ACHN (cell line): ENCODE measurements around the gene SLC22A5.
"Not testable (repeated sequence)": the region's sequence is repeated elsewhere in the genome, so short reads cannot be mapped to it uniquely, and the experiment has no call there.

Source experiments
- DNase-seq: peaks from one replicate; pipeline ENCODE4 v3.0.0-alpha.2; 2015
- in situ Hi-C: cut with HindIII; loops from 2 replicates; pipeline ENCODE4 v1.10.0; 2017; ENCODE audit warnings: low sequenced_read_pairs, low pct_ligation_motif_present, low pct_unique_long_range_greater_than_20kb

The SLC22A5 gene

DNA sequence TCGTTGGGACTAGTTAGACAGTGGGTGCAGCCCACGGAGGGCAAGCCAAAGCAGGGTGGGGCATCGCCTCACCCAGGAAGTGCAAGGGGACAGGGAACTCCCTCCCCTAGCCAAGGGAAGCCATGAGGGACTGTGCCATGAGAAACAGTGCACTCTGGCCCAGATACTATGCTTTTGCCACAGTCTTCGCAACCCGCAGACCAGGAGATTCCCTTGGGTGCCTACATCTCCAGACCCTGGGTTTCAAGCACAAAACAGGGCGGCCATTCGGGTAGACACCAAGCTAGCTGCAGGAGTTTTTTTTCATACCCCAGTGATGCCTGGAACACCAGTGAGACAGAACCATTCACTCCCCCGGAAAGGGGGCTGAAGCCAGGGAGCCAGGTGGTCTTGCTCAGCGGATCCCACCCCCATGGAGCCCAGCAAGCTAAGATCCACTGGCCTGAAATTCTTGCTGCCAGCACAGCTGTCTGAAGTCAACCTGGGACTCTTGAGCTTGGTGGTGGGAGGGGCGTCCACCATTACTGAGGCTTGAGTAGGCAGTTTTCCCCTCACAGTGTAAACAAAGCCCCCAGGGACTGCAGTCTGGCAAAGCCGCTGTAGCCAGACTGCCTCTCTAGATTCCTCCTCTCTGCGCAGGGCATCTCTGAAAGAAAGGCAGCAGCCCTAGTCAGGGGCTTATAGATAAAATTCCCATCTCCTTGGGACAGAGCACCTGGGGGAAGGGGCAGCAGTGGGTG is 28.6 kb downstream of the SLC22A5 start:
- DNase-seq: not testable (repeated sequence)
- in situ Hi-C loops: loop anchor here (25.0 kb wide), 1 partner anchor 89 kb away; the partner anchor contains the start of gene IRF1

DNA sequence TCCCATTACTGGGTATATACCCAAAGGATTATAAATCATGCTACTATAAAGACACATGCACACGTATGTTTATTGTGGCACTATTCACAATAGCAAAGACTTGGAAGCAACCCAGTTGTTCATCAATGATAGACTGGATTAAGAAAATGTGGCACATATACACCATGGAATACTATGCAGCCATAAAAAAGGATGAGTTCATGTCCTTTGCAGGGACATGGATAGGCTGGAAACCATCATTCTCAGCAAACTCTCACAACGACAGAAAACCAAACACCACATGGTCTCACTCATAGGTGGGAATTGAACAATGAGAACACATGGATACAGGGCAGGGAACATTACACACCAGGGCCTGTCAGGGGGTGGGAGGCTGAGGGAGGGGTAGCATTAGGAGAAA is 34.5 kb downstream of the SLC22A5 start:
- in situ Hi-C loops, DNase-seq: not testable (repeated sequence)

DNA sequence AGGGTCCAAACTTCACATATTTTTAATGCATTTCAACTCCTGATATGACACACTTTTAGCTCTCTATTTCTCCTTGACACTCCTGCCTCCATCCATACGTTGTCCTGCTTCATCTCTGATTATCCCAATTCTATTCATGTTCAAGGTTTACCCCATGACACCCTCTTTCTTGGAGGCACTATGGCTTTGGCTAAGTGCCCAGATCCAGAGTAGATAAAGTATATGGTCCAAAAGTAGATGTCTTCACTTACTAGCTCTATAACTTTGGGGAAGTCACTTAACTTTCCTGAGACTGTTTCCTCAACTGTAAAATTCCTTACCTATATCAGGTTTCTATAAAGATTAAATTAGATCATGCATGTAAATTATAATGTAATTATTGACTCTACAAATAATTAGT is 36.1 kb downstream of the SLC22A5 start:
- in situ Hi-C loops: no loop called here

DNA sequence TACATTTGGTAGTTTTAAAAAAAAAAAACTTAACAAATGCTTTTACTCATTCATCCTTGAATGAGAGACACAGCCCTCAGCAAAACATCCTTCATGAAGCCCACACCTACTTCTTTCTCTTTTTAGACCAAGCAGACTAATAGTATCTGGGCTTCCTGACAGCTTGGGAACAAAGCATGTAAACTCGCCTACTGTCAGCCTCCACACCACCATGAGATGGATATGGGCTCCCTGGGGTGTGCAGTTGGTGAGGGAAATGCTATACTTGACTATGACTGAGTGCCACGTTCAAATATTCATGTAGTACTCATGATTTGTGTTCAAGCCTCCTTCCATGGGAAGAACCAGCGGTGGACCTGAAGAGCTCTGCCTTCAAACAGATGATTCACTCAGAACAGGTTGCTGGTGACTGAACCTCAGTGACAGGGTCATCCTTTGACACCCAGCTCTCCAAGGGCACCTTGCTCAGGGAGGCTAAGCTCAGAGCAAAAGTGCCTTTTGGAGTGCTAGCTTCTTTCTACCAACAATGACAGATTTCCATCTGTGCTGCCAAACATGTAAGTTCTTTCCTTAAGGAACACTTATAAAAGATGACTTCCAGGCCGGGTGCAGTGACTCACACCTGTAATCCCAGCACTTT is 36.8 kb downstream of the SLC22A5 start:
- in situ Hi-C loops: no loop called here
- no peak for DNase-seq

More for the DNA sequence above, 36.1 kb downstream of the SLC22A5 start:
- DNase-seq: no peak

DNA sequence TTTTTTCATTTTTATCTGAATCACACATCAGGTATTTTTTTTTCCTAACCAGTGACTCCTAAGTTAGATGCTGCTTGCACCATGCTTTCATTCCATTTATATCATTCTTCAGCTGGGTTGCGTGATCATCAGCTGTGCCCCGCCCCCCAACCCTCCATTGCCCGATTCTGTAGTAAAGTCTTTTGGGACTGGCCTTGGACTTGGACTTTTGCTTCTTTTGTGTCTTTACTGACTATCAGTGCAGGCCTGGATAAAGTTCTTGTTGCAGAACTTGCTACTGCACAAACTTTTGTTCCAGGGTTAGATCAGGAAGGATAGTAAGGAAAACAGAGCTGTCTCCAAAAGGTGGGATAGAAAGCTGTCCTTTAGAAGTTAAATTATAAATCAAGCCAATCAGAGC is 38.5 kb downstream of the SLC22A5 start:
- no peak for DNase-seq
- in situ Hi-C loops: no loop called here

DNA sequence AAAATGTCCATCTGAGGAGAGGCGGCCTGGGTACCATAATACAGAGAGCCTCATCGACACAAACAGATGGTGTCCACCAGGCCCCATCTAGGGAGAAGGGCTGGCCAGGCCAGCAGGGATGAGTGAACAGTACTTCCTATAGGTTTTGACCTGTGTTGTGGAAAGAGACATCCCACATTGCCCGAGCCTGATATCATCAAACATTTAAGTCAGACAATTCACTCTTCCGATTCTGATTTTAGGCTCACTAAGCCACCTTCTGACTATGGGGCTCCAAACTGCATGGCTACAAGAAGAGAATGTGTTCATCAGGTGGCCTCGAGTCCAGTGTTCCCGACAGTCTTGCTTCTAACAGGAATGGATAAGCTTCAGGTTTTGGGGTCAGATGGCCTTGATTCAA is 38.9 kb downstream of the SLC22A5 start:
- in situ Hi-C loops: no loop called here
- DNase-seq: no peak

DNA sequence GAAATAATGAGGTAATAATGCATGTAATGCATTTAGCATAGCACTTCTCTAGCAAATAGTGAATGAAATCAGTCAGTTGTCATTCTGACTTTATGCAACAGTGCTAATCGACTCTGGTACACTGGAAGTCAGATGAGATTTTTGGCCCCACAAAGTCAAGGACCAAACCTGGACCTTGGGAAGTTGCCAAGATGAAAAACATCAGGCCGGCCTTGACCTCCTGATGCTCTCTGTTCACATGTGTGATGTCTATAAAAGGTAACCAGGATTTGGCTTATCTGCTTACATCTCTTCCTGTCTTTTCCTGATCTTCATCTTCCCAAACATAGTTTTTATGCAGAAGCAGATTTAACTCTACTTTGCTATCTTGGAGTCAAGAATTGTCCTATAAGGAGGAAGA is 39.5 kb downstream of the SLC22A5 start:
- in situ Hi-C loops: no loop called here

DNA sequence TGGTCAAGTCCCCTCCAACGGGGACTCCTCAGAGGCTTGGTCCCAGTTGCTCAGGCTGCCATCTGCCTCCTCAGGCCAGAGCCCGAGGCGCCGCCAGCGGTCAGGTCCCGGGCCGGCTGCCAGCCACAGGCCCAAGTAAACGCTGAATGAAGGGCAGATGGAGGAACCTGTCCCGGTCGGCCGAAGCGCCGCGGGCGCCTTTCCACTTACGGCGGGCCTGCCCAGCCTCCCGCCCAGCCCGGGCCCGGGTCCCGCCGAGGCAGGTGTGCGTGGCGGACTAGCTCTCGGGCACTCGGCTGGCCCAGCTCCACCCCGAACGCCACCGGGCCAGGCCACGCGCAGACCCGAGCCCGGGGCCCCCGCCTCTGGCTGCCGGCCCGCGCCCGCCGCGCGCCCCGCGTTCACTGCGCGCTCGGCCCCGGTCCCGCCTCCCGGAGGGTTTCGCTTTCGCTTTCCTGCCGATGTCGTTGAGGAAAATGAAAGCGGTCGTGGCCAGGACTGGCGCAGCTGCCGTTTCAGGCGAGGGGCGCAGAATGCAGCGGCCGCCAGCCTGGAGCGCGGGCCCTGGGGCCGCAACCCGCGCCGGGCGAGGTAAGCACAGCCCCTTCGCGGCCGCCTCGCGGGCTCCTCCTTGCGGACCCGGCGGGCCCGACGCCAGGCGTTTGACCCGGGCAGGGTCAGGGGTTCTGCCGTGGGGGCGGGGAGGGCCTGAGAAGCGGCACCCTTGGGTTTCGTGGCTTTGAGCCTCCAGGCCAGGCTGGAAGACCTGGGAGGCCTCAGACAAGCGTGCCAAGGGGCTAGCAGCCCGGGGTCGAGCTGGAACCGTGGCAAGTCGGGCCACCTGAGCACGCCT is 41.2 kb downstream of the SLC22A5 start:
- in situ Hi-C loops: no loop called here
- DNase-seq: peak; percentile 80

More for the DNA sequence above, 39.5 kb downstream of the SLC22A5 start:
- DNase-seq: no peak

DNA sequence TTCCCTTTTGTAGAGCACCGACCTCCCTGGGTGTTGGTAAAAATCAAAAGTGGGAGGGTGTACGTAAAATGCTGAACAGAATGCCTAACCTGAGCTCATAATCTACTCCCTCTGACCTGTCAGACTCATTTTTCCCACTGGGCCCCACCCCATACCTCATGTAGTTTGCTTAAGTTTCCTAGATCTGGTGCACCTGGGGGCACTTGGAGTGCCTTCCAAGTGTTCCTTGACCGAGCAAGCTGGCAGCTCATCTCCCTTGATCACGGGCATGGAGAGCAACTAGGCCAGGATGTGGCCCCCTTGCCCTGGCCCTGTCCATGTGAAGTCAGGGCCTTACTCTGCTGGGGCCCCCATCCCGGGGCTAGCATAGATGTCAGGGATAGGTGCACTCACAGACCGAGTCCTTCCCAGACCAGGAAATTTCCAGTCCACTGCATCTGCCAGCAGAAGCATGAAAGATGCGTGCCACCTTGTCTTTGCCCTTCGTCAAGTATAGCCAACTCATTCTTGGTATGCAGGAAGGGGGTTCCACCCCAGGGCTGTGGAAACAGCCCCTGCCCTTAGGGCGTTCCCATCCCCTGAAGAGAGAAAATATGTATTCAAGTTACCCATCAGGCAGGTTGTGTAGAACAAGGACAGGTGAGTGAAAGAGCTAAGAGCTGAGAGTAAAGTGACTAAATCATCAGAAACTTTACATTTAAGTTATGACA is 41.9 kb downstream of the SLC22A5 start:
- peak; percentile 62 for DNase-seq
- in situ Hi-C loops: no loop called here

DNA sequence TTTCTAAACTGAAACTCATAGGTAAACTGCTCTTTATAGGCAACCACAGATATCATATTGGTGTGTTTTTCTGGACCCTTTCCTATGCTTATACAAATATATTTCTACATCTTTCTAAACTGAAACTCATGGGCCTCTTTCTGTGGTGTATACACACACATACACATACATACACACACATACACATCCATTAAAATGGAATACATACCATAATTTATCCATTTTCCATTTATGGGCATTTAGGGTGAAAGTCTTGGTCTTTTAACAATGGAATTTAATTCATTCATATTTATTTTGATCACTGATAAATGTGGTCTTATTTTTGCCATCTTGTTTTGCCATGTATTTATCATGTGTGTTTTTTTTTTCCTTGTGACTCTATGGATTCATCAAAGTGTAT is 44.1 kb downstream of the SLC22A5 start:
- in situ Hi-C loops: no loop called here
- no peak for DNase-seq

DNA sequence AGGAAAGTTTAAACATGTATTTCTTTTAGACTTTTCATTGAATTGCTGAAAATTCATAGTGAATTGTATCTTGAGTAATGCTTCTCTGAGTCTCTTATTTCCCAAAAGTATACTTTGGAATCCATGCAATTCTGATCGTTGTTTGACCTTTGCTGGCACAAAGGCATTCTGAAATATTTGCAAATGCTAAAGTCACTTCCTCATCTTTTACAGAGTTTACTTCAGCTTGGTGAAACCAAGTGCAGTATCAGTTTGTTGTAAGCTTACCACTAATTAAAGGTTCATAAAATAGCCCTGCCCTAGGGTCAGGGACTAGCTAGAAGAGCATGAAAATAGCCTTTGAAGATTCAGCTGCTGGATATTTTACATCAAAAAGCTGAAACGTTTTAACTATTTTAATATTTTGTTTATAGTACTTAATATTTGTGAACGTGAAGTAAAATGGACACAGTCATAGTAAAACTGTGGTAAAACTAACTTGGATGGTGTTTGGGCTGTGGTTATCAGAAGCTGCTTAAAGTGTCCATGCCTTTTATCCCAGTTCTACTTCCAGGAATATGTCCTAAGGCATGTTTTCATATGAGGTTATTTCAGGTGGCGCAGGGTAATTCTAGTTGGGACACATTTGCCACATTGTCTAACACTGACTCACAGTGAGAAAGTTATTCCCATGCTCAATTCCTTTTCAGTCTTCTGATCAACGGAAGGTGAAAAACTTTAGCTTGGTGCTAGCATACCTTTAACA is 45.3 kb downstream of the SLC22A5 start:
- in situ Hi-C loops: no loop called here
- peak; percentile 76 for DNase-seq

DNA sequence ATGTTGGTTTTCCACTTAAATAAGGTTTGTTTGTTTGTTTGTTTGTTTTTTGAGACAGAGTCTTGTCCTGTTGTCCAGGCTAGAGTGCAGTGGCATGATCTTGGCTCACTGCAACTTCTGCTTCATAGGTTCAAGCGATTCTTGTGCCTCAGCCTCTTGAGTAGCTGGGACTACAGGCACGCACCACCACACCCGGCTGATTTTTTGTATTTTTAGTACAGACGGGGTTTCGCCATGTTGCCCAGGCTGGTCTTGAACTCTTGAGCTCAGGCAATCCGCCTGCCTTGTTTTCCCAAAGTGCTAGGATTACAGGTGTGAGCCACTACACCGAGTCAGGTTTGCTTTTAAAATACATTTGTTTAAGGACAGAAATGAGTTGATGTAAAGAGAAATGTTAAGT is 46.0 kb downstream of the SLC22A5 start:
- in situ Hi-C loops, DNase-seq: not testable (repeated sequence)

DNA sequence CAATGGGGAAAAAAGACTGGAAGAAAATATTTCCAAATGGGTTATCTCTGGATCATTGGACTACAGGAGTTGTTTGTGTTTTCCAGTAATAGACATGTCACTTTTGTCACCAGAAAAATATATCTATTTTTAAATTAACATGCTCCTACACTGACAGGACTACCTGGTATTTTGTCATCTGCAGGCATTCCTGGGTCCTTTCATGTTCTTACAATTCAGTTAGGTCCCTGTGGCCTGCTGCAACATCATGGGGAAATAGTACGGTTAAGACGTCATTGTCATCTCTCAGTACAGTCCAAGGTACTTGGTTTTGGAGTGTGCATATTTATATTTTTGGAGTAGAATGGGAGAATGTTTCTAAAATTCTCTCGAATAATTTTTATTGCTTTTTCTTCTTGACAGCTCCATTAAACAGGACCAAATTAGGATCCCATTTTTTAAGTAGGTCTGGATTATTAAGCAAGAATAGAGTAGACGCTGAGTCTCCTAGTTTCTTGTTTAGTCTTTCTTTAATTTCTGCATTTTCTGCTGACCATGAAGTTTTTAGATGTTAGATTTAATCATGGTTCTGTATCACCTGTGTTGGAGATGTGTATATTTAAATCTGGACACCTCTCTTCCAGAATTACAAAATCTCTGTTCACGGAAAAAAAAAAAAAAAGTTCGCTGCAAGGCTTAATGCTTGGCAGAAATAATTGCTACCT is 46.9 kb downstream of the SLC22A5 start:
- DNase-seq: no peak
- in situ Hi-C loops: no loop called here

DNA sequence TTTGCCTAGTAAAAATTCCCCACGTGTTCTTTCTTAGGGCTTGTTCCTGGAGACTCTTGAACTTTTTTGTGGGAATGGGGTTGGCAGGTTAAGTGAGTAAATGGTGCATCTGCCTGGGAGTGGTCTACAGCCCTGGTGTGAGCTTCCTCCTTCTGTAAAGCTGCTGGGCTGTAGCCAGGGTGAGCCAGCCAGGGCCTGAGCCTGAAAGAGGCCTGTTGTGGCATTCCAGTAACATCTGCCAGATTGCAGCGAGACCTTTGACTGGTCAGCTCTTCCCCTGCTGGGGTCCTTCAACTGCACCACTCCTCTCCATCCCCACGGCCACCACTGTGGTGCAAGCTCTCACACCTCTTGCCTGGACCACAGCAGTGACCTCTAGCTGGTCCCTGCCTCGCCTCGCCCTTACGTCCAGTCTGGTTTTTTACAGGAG is 47.5 kb downstream of the SLC22A5 start:
- in situ Hi-C loops: no loop called here
- no peak for DNase-seq

DNA sequence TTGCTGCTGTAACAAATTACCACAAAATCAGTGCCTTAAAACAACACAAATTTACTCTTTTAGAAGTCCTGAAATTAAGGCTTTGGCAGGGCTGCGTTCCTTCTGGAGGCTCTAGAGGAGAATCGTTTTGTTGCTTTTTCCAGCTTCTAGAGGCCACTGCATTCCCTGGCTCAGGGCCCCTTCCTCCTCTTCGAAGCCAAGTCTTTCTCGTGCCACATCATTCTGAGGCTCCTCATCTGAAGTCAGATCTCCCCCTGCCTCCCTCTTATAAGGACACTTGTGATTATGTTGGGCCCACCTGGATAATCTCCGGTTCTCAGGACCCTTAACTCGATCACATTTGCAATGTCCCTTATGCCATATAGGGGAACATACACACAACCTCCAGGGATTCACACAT is 48.0 kb downstream of the SLC22A5 start:
- in situ Hi-C loops: no loop called here

DNA sequence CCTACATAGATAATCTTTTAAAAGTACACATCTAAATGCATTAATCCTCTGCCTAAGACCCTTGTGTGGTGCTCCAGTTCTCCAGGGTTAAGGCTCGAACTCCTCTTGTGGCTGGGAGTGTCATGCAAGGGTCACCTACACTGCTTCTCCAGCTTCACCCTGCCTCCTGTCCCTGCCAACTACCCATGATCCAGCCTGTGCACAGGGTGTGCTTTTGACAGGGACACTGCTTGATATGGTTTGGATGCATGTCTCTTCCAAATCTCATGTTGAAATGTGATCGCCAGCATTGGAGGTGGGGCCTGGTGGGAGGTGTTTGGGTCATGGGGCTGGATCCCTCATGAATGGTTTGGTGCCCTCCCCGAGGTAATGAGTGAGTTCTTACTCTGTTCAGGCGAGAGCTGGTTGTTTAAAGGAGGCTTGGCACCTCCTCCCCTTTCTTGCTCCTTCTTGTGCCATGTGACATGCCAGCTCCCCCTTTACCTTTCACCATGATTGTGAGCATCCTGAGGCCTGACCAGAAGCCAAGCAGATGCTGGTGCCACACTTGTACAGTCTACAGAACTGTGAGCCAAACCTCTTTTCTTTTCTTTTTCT is 48.5 kb downstream of the SLC22A5 start:
- no peak for DNase-seq
- in situ Hi-C loops: no loop called here

More for the DNA sequence above, 48.0 kb downstream of the SLC22A5 start:
- no peak for DNase-seq

DNA sequence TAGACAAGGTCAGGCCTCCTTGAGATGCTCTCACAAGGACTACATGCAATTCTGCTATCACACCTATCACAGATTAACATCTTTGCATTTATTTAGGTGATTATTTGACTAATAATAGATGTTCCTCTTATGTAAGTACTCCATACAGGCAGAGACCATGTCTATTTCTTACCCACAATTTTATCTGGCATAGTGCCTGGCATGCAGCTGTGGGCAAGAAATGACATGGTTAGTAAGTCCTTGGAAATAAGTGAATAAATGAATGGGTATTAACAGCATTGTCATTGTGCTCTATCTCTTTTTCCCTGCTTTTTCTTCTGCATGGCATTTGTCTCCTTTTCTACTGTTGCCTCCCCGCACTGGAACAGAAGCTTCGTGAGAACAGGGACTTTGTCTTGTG is 49.4 kb downstream of the SLC22A5 start:
- no peak for DNase-seq
- in situ Hi-C loops: no loop called here
